CD14-positive monocyte (primary cell): ENCODE measurements around the gene FNDC3B. TPM values are rescaled to one million over a fixed set of nuclear protein-coding genes. Genes with fewer than 3 reads are reported as not detected.

Experiments
- DNase-seq, 3 donors: peaks; one replicate each; pipeline ENCODE4 v3.0.0-alpha.2; 2011 to 2022
- H2AFZ ChIP-seq: 2 replicates; pipeline ENCODE4 v1.6.0; 2012; ENCODE audit warnings: mild to moderate bottlenecking, low read depth, low read length, inconsistent platforms; ENCODE audit not compliant: insufficient read depth, poor library complexity, severe bottlenecking
- H3K27ac ChIP-seq, 2 donors: 1 replicate in 1 of 2; 2 replicates in 1 of 2; pipeline ENCODE4 v1.5.1; 2012 to 2013; ENCODE audit warnings: low read length in 2 of 2, control low read depth in 1 of 2, inconsistent platforms in 1 of 2, low read depth in 1 of 2, mild to moderate bottlenecking in 1 of 2
- H3K27me3 ChIP-seq, 2 donors: one replicate each; pipeline versions ENCODE4 v1.6.0 to v1.6.1; 2011 to 2013; ENCODE audit warnings: low read length in 2 of 2; ENCODE audit not compliant: control insufficient read depth in 2 of 2, insufficient read depth in 2 of 2
- H3K36me3 ChIP-seq, 2 donors: replicated peaks in 1 of 2; 1 replicate in 1 of 2; 2 replicates in 1 of 2; pipeline versions ENCODE4 v1.5.1 to v1.6.1; 2012 to 2013; ENCODE audit warnings: low read length in 2 of 2, control low read depth in 1 of 2, inconsistent platforms in 1 of 2, mild to moderate bottlenecking in 1 of 2; ENCODE audit not compliant: insufficient read depth in 2 of 2, control insufficient read depth in 1 of 2
- H3K4me1 ChIP-seq, 2 donors: 1 replicate in 1 of 2; 2 replicates in 1 of 2; pipeline versions ENCODE4 v1.5.1 to v1.6.1; 2012 to 2013; ENCODE audit warnings: low read length in 2 of 2, control low read depth in 1 of 2, inconsistent platforms in 1 of 2, mild to moderate bottlenecking in 1 of 2, moderate library complexity in 1 of 2; ENCODE audit not compliant: insufficient read depth in 2 of 2, control insufficient read depth in 1 of 2
- H3K4me2 ChIP-seq: replicated peaks from 2 replicates; pipeline ENCODE3; 2012; ENCODE audit warnings: low read length, moderate library complexity, mild to moderate bottlenecking; ENCODE audit not compliant: poor library complexity, severe bottlenecking; ENCODE audit errors: extremely low read depth
- H3K4me3 ChIP-seq, 3 experiments: fragments of 200-600 bp in 1 of 3; sonication (generic) in 1 of 3; replicated peaks in 1 of 3; 1 replicate in 2 of 3; 2 replicates in 1 of 3; pipeline ENCODE4 v1.5.1; 2011 to 2013; ENCODE audit warnings: low read length in 3 of 3, mild to moderate bottlenecking in 3 of 3, control low read depth in 2 of 3, low read depth in 2 of 3, inconsistent platforms in 1 of 3, moderate library complexity in 1 of 3
- H3K79me2 ChIP-seq: 2 replicates; pipeline ENCODE4 v1.6.0; 2012; ENCODE audit warnings: mild to moderate bottlenecking, control low read depth, inconsistent platforms, low read length, moderate library complexity; ENCODE audit not compliant: insufficient read depth
- H3K9ac ChIP-seq: 2 replicates; pipeline ENCODE4 v1.6.0; 2017; ENCODE audit warnings: low read length, mild to moderate bottlenecking; ENCODE audit not compliant: insufficient read depth, poor library complexity, severe bottlenecking
- H3K9me3 ChIP-seq, 2 donors: replicated peaks in 1 of 2; 1 replicate in 1 of 2; 2 replicates in 1 of 2; pipeline versions ENCODE4 v1.5.1 to v1.6.1; 2012 to 2013; ENCODE audit warnings: low read length in 2 of 2, control low read depth in 1 of 2; ENCODE audit not compliant: control insufficient read depth in 1 of 2, insufficient read depth in 1 of 2
- H4K20me1 ChIP-seq: 2 replicates; pipeline ENCODE4 v1.6.0; 2012; ENCODE audit warnings: mild to moderate bottlenecking, low read length, control low read depth, moderate library complexity; ENCODE audit not compliant: insufficient read depth
- H3K27ac Mint-ChIP-seq, 7 donors: one replicate each; pipeline ENCODE4 v1.8.0; 2020; ENCODE audit warnings: mild to moderate bottlenecking in 7 of 7, mixed read lengths in 7 of 7, moderate library complexity in 6 of 7, inconsistent platforms in 2 of 7
- H3K27me3 Mint-ChIP-seq, 3 donors: one replicate each; pipeline ENCODE4 v1.8.0; 2021 to 2022; ENCODE audit warnings: low read depth in 3 of 3, mild to moderate bottlenecking in 3 of 3, mixed read lengths in 3 of 3, moderate library complexity in 3 of 3, inconsistent platforms in 1 of 3
- H3K36me3 Mint-ChIP-seq, 2 donors: one replicate each; pipeline ENCODE4 v1.8.0; 2020; ENCODE audit warnings: mixed read lengths in 2 of 2, inconsistent platforms in 1 of 2, mild to moderate bottlenecking in 1 of 2
- H3K4me1 Mint-ChIP-seq: one replicate; pipeline ENCODE4 v1.8.0; 2020; ENCODE audit warnings: mild to moderate bottlenecking, mixed read lengths
- H3K4me3 Mint-ChIP-seq, 2 donors: one replicate each; pipeline ENCODE4 v1.8.0; 2020; ENCODE audit warnings: mild to moderate bottlenecking in 2 of 2, mixed read lengths in 2 of 2, moderate library complexity in 1 of 2
- H3K9me3 Mint-ChIP-seq, 7 donors: one replicate each; pipeline ENCODE4 v1.8.0; 2020 to 2022; ENCODE audit warnings: mixed read lengths in 7 of 7, mild to moderate bottlenecking in 6 of 7, moderate library complexity in 6 of 7, inconsistent platforms in 2 of 7
- WGBS: methylation state at CpG from one replicate; pipeline ENCODE4 v1.1.5; 2013; ENCODE audit warnings: missing lambda C conversion rate; ENCODE audit not compliant: insufficient coverage; 5-methylcytosine and 5-hydroxymethylcytosine counted together
- intact Hi-C, 2 donors: fragments of 100-400 bp; cut with micrococcal nuclease; formaldehyde crosslinking; loops; one replicate each; pipeline versions ENCODE4 v1.15.0 to v1.15.1; 2023
- polyA plus RNA-seq, 3 donors: library from polyadenylated mRNA; depleted of rRNA in 1 of 3; unstranded in 2 of 3; stranded (reverse) in 1 of 3; fragments of 300-500 nt in 2 of 3; fragments of >200 nt in 1 of 3; fragmentation: Illumina TruSeq in 2 of 3; gene quantifications; 1 replicate in 2 of 3; 2 replicates in 1 of 3; pipeline ENCODE4 v1.2.3, GENCODE V29; 2012 to 2021
- TF ChIP-seq, protein P1 (sequence below): fragments of 200-600 bp; IDR thresholded peaks from one replicate; pipeline ENCODE4 v1.8.0; 2022; ENCODE audit warnings: antibody characterized with exemption, mild to moderate bottlenecking

Gene FNDC3B
- polyA plus RNA-seq, 3 donors: 19.6 to 36.1 (median 25.7) TPM

DNA sequence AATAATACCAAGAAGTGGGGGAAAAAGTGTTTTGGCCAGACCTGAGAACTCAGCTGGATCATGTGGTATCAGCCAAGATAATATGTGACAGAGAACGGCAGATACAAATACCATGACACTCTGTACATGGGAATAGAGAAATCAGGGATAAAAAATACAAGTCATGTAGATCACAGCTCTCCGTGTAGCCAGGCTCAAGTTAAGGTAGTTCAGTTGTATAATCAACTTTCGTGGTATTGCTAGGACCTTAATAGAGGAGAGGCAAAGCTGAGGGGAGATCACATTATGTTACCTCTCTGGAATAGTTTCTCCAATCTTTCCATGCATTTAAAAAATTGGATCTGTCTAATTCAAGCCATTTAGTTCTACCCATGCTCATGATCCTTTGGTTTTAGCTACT lies 229.0 kb downstream of the FNDC3B start:
- Mint-ChIP-seq H3K9me3 (no peaks in the 10 kb centered on the region), H3K4me1 (peaks cover 5% of the 10 kb centered on the region), H3K4me3 (no peak overlapping the region), H3K36me3 (peaks cover 53 to 69% of the 10 kb centered on the region in 2 donors), H3K27ac (peak overlapping the region in 1 of 7 donors; percentile 5), H3K27me3 (no peaks in the 10 kb centered on the region)
- Histone ChIP-seq H3K4me3 (no peak overlapping the region), H3K4me1 (no peaks in the 10 kb centered on the region), H4K20me1 (peaks cover 47% of the 10 kb centered on the region), H3K4me2 (no peak overlapping the region), H3K79me2 (peaks cover 58% of the 10 kb centered on the region), H3K36me3 (peaks cover 38 to 99% of the 10 kb centered on the region in 2 donors), H3K9ac (no peak overlapping the region), H3K27me3 (no peaks in the 10 kb centered on the region), H3K27ac (no peak overlapping the region), H2AFZ (no peak overlapping the region), H3K9me3 (no peaks in the 10 kb centered on the region)
- DNase-seq: no peak
- intact Hi-C loops: no loop called here
- WGBS: no CpG with 5 or more reads among the region's 3 CpGs
- TF ChIP-seq, protein P1, sequence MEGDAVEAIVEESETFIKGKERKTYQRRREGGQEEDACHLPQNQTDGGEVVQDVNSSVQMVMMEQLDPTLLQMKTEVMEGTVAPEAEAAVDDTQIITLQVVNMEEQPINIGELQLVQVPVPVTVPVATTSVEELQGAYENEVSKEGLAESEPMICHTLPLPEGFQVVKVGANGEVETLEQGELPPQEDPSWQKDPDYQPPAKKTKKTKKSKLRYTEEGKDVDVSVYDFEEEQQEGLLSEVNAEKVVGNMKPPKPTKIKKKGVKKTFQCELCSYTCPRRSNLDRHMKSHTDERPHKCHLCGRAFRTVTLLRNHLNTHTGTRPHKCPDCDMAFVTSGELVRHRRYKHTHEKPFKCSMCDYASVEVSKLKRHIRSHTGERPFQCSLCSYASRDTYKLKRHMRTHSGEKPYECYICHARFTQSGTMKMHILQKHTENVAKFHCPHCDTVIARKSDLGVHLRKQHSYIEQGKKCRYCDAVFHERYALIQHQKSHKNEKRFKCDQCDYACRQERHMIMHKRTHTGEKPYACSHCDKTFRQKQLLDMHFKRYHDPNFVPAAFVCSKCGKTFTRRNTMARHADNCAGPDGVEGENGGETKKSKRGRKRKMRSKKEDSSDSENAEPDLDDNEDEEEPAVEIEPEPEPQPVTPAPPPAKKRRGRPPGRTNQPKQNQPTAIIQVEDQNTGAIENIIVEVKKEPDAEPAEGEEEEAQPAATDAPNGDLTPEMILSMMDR: no peak

DNA sequence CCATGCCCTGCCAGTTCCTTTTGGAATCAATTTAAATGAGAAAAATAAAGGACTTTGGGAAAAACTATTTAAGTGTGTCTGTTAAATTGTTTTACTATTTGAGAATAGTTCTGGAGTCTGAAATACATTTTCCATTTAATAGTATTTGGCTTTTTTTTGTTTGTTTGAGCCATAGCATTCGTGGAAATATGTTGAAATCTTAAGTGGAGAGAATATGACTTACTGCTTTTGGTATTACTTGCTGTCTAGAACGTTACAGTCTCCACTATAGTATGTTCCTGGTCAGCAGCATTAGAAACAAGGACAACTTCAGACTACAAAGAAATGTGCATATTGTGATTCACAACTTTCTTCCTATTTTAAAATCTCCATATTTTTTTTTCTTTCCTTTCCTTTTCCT lies 229.5 kb downstream of the FNDC3B start:
- Histone ChIP-seq H2AFZ (no peak overlapping the region), H3K9ac (no peak overlapping the region), H4K20me1 (peaks cover 47% of the 10 kb centered on the region), H3K27ac (no peak overlapping the region), H3K9me3 (no peaks in the 10 kb centered on the region), H3K4me1 (no peaks in the 10 kb centered on the region), H3K36me3 (peaks cover 38 to 99% of the 10 kb centered on the region in 2 donors), H3K27me3 (no peaks in the 10 kb centered on the region), H3K79me2 (peaks cover 58% of the 10 kb centered on the region), H3K4me2 (no peak overlapping the region), H3K4me3 (no peak overlapping the region)
- Mint-ChIP-seq H3K36me3 (peaks cover 50 to 65% of the 10 kb centered on the region in 2 donors), H3K9me3 (no peaks in the 10 kb centered on the region), H3K4me3 (no peak overlapping the region), H3K27ac (peak overlapping the region in 1 of 7 donors; percentile 66), H3K27me3 (no peaks in the 10 kb centered on the region), H3K4me1 (peaks cover 5% of the 10 kb centered on the region)
- no peak for DNase-seq
- 91% methylated on average over 1 of the region's 2 CpGs for WGBS
- intact Hi-C loops: no loop called here
- TF ChIP-seq, protein P1: no peak
